CD4-positive, alpha-beta T cell (primary cell): ENCODE results near the gene COL28A1. TPM values are rescaled to one million over a fixed set of nuclear protein-coding genes. Genes with fewer than 3 reads are reported as not detected.

ENCODE experiments used
- ATAC-seq: fragments of 200-7000 bp; cut with Tn5 transposase; one replicate; pipeline ENCODE4 v1.10.0; 2022; ENCODE audit warnings: mild to moderate bottlenecking; ENCODE audit not compliant: poor library complexity
- CTCF ChIA-PET: fragments of 350-600 bp; sonication (Branson Sonifier 250); formaldehyde crosslinking; loops from one replicate; lab custom pipeline; 2021; ENCODE audit warnings: antibody characterized with exemption, inconsistent platforms; lab: Charles Lee
- POLR2A ChIA-PET: fragments of 350-600 bp; sonication (Branson Sonifier 250); formaldehyde crosslinking; loops from one replicate; lab custom pipeline; 2021; ENCODE audit warnings: antibody characterized with exemption, inconsistent platforms; lab: Charles Lee
- DNase-seq, 14 experiments: peaks; one replicate each; pipeline ENCODE4 v3.0.0-alpha.2; 2013 to 2020; ENCODE audit warnings: mixed read lengths in 2 of 14
- H3K27ac ChIP-seq, 2 donors: one replicate each; pipeline versions ENCODE4 v1.5.1 to v1.7.0; 2013; ENCODE audit warnings: low read length in 2 of 2, low read depth in 1 of 2, mild to moderate bottlenecking in 1 of 2
- H3K27me3 ChIP-seq, 2 experiments: 1 replicate in 1 of 2; 2 replicates in 1 of 2; pipeline versions ENCODE4 v1.6.1 to v1.7.0; 2013; ENCODE audit warnings: low read length in 2 of 2, control low read depth in 1 of 2, mild to moderate bottlenecking in 1 of 2, moderate library complexity in 1 of 2; ENCODE audit not compliant: insufficient read depth in 2 of 2, control insufficient read depth in 1 of 2
- H3K36me3 ChIP-seq: one replicate; pipeline ENCODE4 v1.6.1; 2013; ENCODE audit warnings: low read length, control low read depth; ENCODE audit not compliant: insufficient read depth
- H3K4me1 ChIP-seq: one replicate; pipeline ENCODE4 v1.6.1; 2013; ENCODE audit warnings: low read length, control low read depth; ENCODE audit not compliant: insufficient read depth
- H3K4me3 ChIP-seq: one replicate; pipeline ENCODE4 v1.5.1; 2013; ENCODE audit warnings: mild to moderate bottlenecking, low read length, moderate library complexity
- H3K9me3 ChIP-seq, 2 experiments: 1 replicate in 1 of 2; 2 replicates in 1 of 2; pipeline versions ENCODE4 v1.6.1 to v1.7.0; 2013; ENCODE audit warnings: low read length in 2 of 2, mild to moderate bottlenecking in 2 of 2, control low read depth in 1 of 2, moderate library complexity in 1 of 2; ENCODE audit not compliant: control insufficient read depth in 1 of 2, insufficient read depth in 1 of 2
- H3K27ac Mint-ChIP-seq: one replicate; pipeline ENCODE4 v1.8.0; 2020; ENCODE audit warnings: mixed read lengths
- H3K27me3 Mint-ChIP-seq: one replicate; pipeline ENCODE4 v1.8.0; 2021; ENCODE audit warnings: mixed read lengths
- H3K36me3 Mint-ChIP-seq: one replicate; pipeline ENCODE4 v1.8.0; 2021; ENCODE audit warnings: low read depth, mixed read lengths
- H3K4me1 Mint-ChIP-seq: one replicate; pipeline ENCODE4 v1.8.0; 2021; ENCODE audit warnings: low read depth, mixed read lengths
- H3K4me3 Mint-ChIP-seq: one replicate; pipeline ENCODE4 v1.8.0; 2020; ENCODE audit warnings: mild to moderate bottlenecking, mixed read lengths
- H3K9me3 Mint-ChIP-seq: one replicate; pipeline ENCODE4 v1.8.0; 2020; ENCODE audit warnings: mixed read lengths
- CTCF ChIP-seq: fragments of 200-600 bp; IDR thresholded peaks from one replicate; pipeline ENCODE4 v1.8.0; 2022; ENCODE audit warnings: antibody characterized with exemption, mild to moderate bottlenecking
- intact Hi-C, 2 experiments: fragments of 100-400 bp; cut with DNase I in 1 of 2; cut with micrococcal nuclease in 1 of 2; formaldehyde crosslinking; loops; one replicate each; pipeline versions ENCODE4 v1.15.1 to v1.9.0; 2023 to 2025; cut with DNase I, micrococcal nuclease
- polyA plus RNA-seq, 2 donors: library from polyadenylated mRNA; unstranded; fragments of 120-200 nt; gene quantifications; one replicate each; pipeline ENCODE4 v1.2.1, GENCODE V29; 2013
- total RNA-seq, 174 experiments: library from RNA in 2 of 174; stranded (reverse) in 2 of 174; gene quantifications; one replicate each; pipeline ENCODE4 v1.2.3 and lab custom pipeline; 2021 to 2026

Gene COL28A1
- under 1 TPM in 1 of 2 experiments, not detected in 1; 0.22 TPM for total RNA-seq
- 0.08 TPM for polyA plus RNA-seq (2013, experiment 1 of 2)
- 0.07 TPM for polyA plus RNA-seq (2013, experiment 2 of 2)
- total RNA-seq (lab: John Stamatoyannopoulos, UW) = 0 to 0.88 (median 0.12) reads per million in 172 experiments

DNA sequence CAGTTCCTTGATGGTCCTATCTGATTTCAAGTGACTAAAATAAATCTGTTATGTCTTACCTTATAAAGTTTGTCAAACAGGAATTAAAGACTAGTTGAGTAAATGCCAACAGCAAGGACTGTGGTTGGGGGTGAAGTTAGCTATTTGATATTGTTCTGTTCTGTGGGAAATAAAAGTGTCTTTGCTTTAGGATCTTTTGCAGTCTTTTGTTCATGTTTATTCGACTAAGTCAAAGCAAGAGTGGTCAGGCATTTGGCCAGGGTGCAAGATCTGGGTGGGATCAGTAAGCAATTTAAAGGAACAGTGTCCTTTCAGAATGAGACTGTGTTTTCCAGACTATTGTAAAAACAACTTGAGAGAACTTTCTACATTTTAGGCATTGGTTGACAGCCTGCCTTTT lies at the start of gene COL28A1:
Gene COL28A1 (minus strand): TSS at position 183 of the 400 bp plus-strand sequence. CDS start 2,998 bp downstream, outside the sequence.
- H3K9me3 ChIP-seq = no peaks in the 10 kb centered on the region
- intact Hi-C loops = loop anchor here in 1 of 2 experiments (5.0 kb wide), 1 partner anchor 682 kb away; no protein-coding TSS in a partner anchor
- POLR2A ChIA-PET = no interaction called here

GRCh38 chr7:7584653-7585052 lies 49.0 kb upstream of the COL28A1 start:
- H3K4me3 Mint-ChIP-seq = no peak overlapping the region
- POLR2A ChIA-PET = no interaction called here

More for the DNA sequence above, at the start of gene COL28A1:
- CTCF ChIA-PET = interaction anchor here (0.6 to 1.3 kb wide), 2 partner anchors 213 to 442 kb away, joined by 3 read pairs; no protein-coding TSS in a partner anchor
- no peaks in the 10 kb centered on the region for H3K36me3 ChIP-seq
- DNase-seq (no peak), ATAC-seq (no peak)
- H3K4me1 ChIP-seq = no peaks in the 10 kb centered on the region
- no peaks in the 10 kb centered on the region for H3K9me3 Mint-ChIP-seq
- H3K36me3 Mint-ChIP-seq = no peaks in the 10 kb centered on the region
- H3K27ac ChIP-seq = no peak within 1 kb of the TSS
- H3K27ac Mint-ChIP-seq = no peak within 1 kb of the TSS
- H3K27me3 Mint-ChIP-seq = peaks cover 8% of the 10 kb centered on the region
- no peaks in the 10 kb centered on the region for H3K27me3 ChIP-seq
- TF ChIP-seq CTCF = no peak
- H3K4me3 Mint-ChIP-seq = no peak within 1 kb of the TSS
- H3K4me3 ChIP-seq = no peak within 1 kb of the TSS
- no peaks in the 10 kb centered on the region for H3K4me1 Mint-ChIP-seq

DNA sequence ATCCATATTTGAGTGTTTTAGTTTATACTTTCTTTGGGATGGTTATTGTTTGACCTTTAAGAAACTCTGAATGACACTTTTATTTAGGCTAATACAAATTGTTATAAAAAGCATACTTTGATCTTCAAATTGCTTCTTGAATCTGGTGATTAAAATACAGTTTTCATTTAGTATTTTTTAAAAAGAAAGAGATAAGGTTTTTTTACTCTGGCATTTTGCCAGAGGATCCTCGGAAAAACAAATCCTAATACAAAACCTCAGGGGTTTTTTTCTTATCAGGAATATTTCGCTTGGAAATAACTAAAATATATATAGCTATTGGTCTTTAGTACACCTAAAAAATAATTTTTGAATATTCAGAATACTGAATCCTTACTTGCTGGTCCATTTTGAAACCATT lies 48.1 kb upstream of the COL28A1 start:
- Histone ChIP-seq H3K27ac (no peak overlapping the region), H3K27me3 (no peaks in the 10 kb centered on the region), H3K4me3 (no peak overlapping the region), H3K36me3 (peaks cover 10% of the 10 kb centered on the region), H3K4me1 (no peaks in the 10 kb centered on the region), H3K9me3 (no peaks in the 10 kb centered on the region)
- ATAC-seq = no peak
- Mint-ChIP-seq H3K9me3 (no peaks in the 10 kb centered on the region), H3K4me3 (no peak overlapping the region), H3K36me3 (peaks cover 14% of the 10 kb centered on the region), H3K27me3 (no peaks in the 10 kb centered on the region), H3K4me1 (no peaks in the 10 kb centered on the region), H3K27ac (no peak overlapping the region)
- CTCF ChIA-PET = no interaction called here
- POLR2A ChIA-PET = interaction anchor here (0.6 kb wide), 1 partner anchor 206 kb away, joined by 3 read pairs; no protein-coding TSS in a partner anchor
- no peak for TF ChIP-seq CTCF
- intact Hi-C loops = no loop called here
- DNase-seq = no peak

More at GRCh38 chr7:7584653-7585052, 49.0 kb upstream of the COL28A1 start:
- Histone ChIP-seq H3K36me3 (peaks cover 11% of the 10 kb centered on the region), H3K27me3 (no peaks in the 10 kb centered on the region), H3K4me1 (no peaks in the 10 kb centered on the region), H3K9me3 (no peaks in the 10 kb centered on the region), H3K4me3 (no peak overlapping the region), H3K27ac (no peak overlapping the region)
- Mint-ChIP-seq H3K4me1 (no peaks in the 10 kb centered on the region), H3K36me3 (peaks cover 9% of the 10 kb centered on the region), H3K27me3 (no peaks in the 10 kb centered on the region), H3K27ac (no peak overlapping the region), H3K9me3 (no peaks in the 10 kb centered on the region)
- TF ChIP-seq CTCF = no peak
- CTCF ChIA-PET = no interaction called here
- DNase-seq (no peak), ATAC-seq (no peak)
- intact Hi-C loops = no loop called here
